HEK293T (cell line): ENCODE measurements around the gene SH3PXD2B.

Experiments used
- CTCF ChIA-PET: fragments of 350-600 bp; formaldehyde crosslinking; extraction: SDS; loops from one replicate; lab custom pipeline; 2021; ENCODE audit warnings: antibody characterized with exemption, inconsistent platforms; lab: Yijun Ruan, JAX
- POLR2A ChIA-PET: fragments of 350-600 bp; formaldehyde crosslinking; extraction: SDS; loops from one replicate; lab custom pipeline; 2020; ENCODE audit warnings: antibody characterized with exemption, inconsistent platforms; lab: Yijun Ruan, JAX
- DNase-seq: peaks from one replicate; pipeline ENCODE4 v3.0.0; 2012; ENCODE audit warnings: mixed read lengths; ENCODE audit errors: extremely low spot score
- ARNT ChIP-seq: fragments of 450-650 bp; IDR thresholded peaks from 2 replicates; pipeline ENCODE4 v1.6.1; 2017; ENCODE audit warnings: mild to moderate bottlenecking
- BHLHE40 ChIP-seq: fragments of 450-650 bp; IDR thresholded peaks from 2 replicates; pipeline ENCODE4 v1.6.1; 2016; ENCODE audit warnings: mild to moderate bottlenecking, moderate library complexity, borderline replicate concordance
- CTBP1 ChIP-seq: fragments of 450-650 bp; IDR thresholded peaks from 2 replicates; pipeline ENCODE4 v1.6.1; 2016; ENCODE audit warnings: borderline replicate concordance
- ELF4 ChIP-seq: fragments of 450-650 bp; IDR thresholded peaks from 2 replicates; pipeline ENCODE4 v1.6.1; 2017; ENCODE audit warnings: antibody characterized with exemption
- FOXA1 ChIP-seq: fragments of 450-650 bp; IDR thresholded peaks from 2 replicates; pipeline ENCODE4 v1.6.1; 2016; ENCODE audit warnings: mild to moderate bottlenecking
- FOXK2 ChIP-seq: fragments of 450-650 bp; IDR thresholded peaks from 2 replicates; pipeline ENCODE4 v1.6.1; 2016; ENCODE audit warnings: mild to moderate bottlenecking
- FOXM1 ChIP-seq: fragments of 450-650 bp; IDR thresholded peaks from 2 replicates; pipeline ENCODE4 v1.6.1; 2017; ENCODE audit warnings: mild to moderate bottlenecking, borderline replicate concordance
- HDGF ChIP-seq: fragments of 450-650 bp; IDR thresholded peaks from 2 replicates; pipeline ENCODE4 v1.6.1; 2017; ENCODE audit warnings: antibody characterized with exemption, borderline replicate concordance
- L3MBTL2 ChIP-seq: fragments of 450-650 bp; conservative IDR thresholded peaks from 2 replicates; pipeline ENCODE4 v1.6.1; 2016; ENCODE audit warnings: mild to moderate bottlenecking
- LEF1 ChIP-seq: fragments of 450-650 bp; IDR thresholded peaks from 2 replicates; pipeline ENCODE4 v1.6.1; 2017; ENCODE audit warnings: mild to moderate bottlenecking, borderline replicate concordance
- NFRKB ChIP-seq: fragments of 450-650 bp; IDR thresholded peaks from 2 replicates; pipeline ENCODE4 v1.6.1; 2016; ENCODE audit warnings: mild to moderate bottlenecking, moderate library complexity
- SP1 ChIP-seq: fragments of 450-650 bp; IDR thresholded peaks from 2 replicates; pipeline ENCODE4 v1.6.1; 2017
- SUZ12 ChIP-seq: fragments of 450-650 bp; IDR thresholded peaks from 2 replicates; pipeline ENCODE4 v1.6.1; 2016; ENCODE audit warnings: mild to moderate bottlenecking
- TARDBP ChIP-seq: fragments of 450-650 bp; IDR thresholded peaks from 2 replicates; pipeline ENCODE4 v1.6.1; 2016
- ZNF384 ChIP-seq: fragments of 450-650 bp; IDR thresholded peaks from 2 replicates; pipeline ENCODE4 v1.6.1; 2016
- TF ChIP-seq, protein P1 (sequence below): fragments of 450-650 bp; IDR thresholded peaks from 2 replicates; pipeline ENCODE4 v1.6.1; 2016

SH3PXD2B gene

GRCh38 chr5:172380987-172381643 lies 73.2 kb downstream of the SH3PXD2B start:
- ChIA-PET CTCF (no interaction called here), POLR2A (no interaction called here)
- DNase-seq, result no peak
- TF ChIP-seq FOXK2, result no peak
- TF ChIP-seq ELF4, result no peak
- TF ChIP-seq HDGF, result no peak
- TF ChIP-seq SP1, result no peak
- TF ChIP-seq, protein P1, sequence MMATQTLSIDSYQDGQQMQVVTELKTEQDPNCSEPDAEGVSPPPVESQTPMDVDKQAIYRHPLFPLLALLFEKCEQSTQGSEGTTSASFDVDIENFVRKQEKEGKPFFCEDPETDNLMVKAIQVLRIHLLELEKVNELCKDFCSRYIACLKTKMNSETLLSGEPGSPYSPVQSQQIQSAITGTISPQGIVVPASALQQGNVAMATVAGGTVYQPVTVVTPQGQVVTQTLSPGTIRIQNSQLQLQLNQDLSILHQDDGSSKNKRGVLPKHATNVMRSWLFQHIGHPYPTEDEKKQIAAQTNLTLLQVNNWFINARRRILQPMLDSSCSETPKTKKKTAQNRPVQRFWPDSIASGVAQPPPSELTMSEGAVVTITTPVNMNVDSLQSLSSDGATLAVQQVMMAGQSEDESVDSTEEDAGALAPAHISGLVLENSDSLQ, result no peak
- no peak for TF ChIP-seq NFRKB
- TF ChIP-seq ARNT, result no peak
- TF ChIP-seq LEF1, result no peak
- no peak for TF ChIP-seq FOXM1
- no peak for TF ChIP-seq L3MBTL2
- TF ChIP-seq TARDBP, result no peak
- no peak for TF ChIP-seq FOXA1
- no peak for TF ChIP-seq SUZ12
- TF ChIP-seq BHLHE40, result no peak
- TF ChIP-seq CTBP1, result no peak
- no peak for TF ChIP-seq ZNF384

DNA sequence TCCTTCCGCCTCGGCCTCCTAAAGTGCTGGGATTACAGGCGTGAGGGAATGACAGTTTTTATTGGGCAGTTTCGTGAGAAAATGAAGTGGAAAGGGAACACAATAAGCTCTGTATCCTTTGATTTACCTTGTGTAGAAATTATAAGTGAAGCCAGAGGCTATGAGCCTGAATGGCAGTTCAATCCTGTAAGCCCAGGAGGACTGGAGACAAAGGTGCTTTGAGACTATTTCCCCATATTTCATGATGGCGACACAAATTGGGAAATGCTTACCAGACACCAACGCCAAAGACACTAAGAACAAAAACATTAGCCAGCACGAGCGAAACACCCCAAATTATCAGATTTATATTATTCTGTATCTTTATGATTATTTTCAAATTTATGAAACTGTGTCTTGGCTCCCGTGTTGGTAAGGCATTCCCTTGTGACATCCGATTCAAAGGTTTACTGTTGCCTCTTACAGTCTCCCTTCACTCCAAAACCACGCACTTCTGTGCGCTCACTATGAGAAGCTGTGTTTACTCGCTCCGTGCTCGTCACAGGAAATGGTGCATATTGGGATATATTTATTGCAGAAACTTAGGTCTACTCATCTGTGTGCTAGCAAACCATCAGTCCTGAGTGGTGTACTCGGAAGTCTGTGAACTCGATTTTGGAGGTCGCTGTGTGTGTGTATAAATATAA lies 73.9 kb downstream of the SH3PXD2B start:
- no peak for DNase-seq
- TF ChIP-seq TARDBP, result no peak
- TF ChIP-seq NFRKB, result no peak
- TF ChIP-seq ELF4, result no peak
- no peak for TF ChIP-seq ARNT
- TF ChIP-seq SUZ12, result no peak
- TF ChIP-seq HDGF, result no peak
- TF ChIP-seq LEF1, result no peak
- TF ChIP-seq SP1, result no peak
- no peak for TF ChIP-seq FOXM1
- no peak for TF ChIP-seq ZNF384
- no peak for TF ChIP-seq FOXK2
- no peak for TF ChIP-seq FOXA1
- no peak for TF ChIP-seq BHLHE40
- no peak for TF ChIP-seq CTBP1
- ChIA-PET POLR2A (no interaction called here), CTCF (no interaction called here)

GRCh38 chr5:172379481-172379880 lies 74.8 kb downstream of the SH3PXD2B start:
- ChIA-PET POLR2A (no interaction called here), CTCF (interaction anchor here (0.6 kb wide), 1 partner anchor 28 kb away, joined by 3 read pairs; no protein-coding TSS in a partner anchor)
- no peak for TF ChIP-seq TARDBP
- TF ChIP-seq CTBP1, result no peak
- no peak for TF ChIP-seq FOXM1
- no peak for TF ChIP-seq FOXK2
- TF ChIP-seq L3MBTL2, result no peak
- no peak for TF ChIP-seq SP1
- TF ChIP-seq BHLHE40, result no peak
- no peak for TF ChIP-seq NFRKB
- no peak for TF ChIP-seq LEF1
- no peak for TF ChIP-seq SUZ12
- TF ChIP-seq ELF4, result no peak
- TF ChIP-seq, protein P1, result no peak
- no peak for TF ChIP-seq FOXA1

GRCh38 chr5:172377856-172378255 lies 76.5 kb downstream of the SH3PXD2B start:
- ChIA-PET CTCF (no interaction called here), POLR2A (no interaction called here)
- TF ChIP-seq TARDBP (no peak), L3MBTL2 (no peak), CTBP1 (no peak), FOXM1 (no peak), SP1 (no peak), ELF4 (no peak), FOXA1 (no peak), FOXK2 (no peak), HDGF (no peak), SUZ12 (no peak), LEF1 (no peak), NFRKB (no peak), ZNF384 (no peak), BHLHE40 (no peak), ARNT (no peak)
- TF ChIP-seq, protein P1, result no peak

More at GRCh38 chr5:172379481-172379880, 74.8 kb downstream of the SH3PXD2B start:
- no peak for DNase-seq

DNA sequence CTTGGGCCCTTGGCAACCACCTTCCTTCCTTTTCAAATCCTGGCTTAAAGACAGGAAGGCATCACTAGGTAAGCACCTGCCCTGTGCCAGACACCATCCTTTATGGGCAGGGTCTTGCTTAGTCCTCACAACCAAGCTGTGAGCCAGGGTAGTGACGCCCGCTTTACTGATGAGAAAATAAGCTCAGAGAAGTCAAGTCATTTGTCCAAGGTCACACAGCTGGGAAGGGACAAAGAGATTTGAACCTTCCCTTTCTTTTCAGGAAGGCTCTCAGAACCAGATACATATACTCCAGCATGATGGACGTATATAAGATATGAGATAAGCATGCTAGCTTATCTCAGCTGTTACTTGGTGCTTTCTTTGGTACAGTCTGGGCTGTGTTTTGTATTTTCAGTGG lies 76.9 kb downstream of the SH3PXD2B start:
- no peak for DNase-seq
- TF ChIP-seq ARNT (no peak), SUZ12 (no peak), SP1 (no peak), ZNF384 (no peak), FOXM1 (no peak)
- TF ChIP-seq, protein P1, result no peak
- ChIA-PET POLR2A (no interaction called here), CTCF (no interaction called here)

More at GRCh38 chr5:172377856-172378255, 76.5 kb downstream of the SH3PXD2B start:
- no peak for DNase-seq

GRCh38 chr5:172374783-172375182 lies 79.5 kb downstream of the SH3PXD2B start:
- ChIA-PET POLR2A (no interaction called here), CTCF (no interaction called here)
- TF ChIP-seq HDGF (no peak), NFRKB (no peak), SUZ12 (no peak), CTBP1 (no peak), ZNF384 (no peak), FOXA1 (no peak), TARDBP (no peak), FOXK2 (no peak), BHLHE40 (no peak), L3MBTL2 (no peak)
- TF ChIP-seq, protein P1, result no peak
- DNase-seq, result no peak
